ENCODE data around the gene B3GALT4. TPM values are rescaled to one million over a fixed set of nuclear protein-coding genes. Genes with fewer than 3 reads are reported as not detected.

B3GALT4 gene
- total RNA-seq, 1 donor from 2014 or later = 14.5 TPM

DNA sequence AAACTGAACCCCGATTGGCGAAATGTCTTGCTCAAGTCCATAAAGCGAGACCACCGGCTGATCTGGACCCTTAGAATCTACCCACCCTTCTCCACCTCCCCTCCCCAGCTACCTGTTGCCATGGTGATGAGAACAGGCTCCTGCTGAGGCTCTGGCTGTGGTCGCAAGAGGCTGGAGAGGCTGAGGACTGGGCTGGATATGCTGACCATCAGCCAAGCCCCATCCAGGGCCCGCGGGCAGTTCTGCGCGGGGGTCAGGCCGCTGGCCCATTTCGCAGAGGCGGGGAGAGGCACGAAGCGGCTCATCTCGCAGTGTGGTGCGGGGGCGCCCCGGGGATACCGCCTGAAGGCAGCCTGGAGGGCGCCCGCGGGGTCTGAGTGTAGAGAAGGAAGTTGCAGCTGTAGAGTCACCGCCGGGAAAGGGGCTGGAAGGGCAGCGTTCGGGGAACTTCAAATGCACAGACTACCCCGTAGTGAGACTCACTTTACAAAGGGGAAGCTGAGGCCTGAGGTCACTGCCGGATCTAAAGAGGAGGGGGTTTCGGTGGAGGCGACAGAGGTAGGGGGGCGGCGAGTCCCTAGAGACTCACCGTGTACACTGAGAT, 36.3 kb downstream of the B3GALT4 start:
- intact Hi-C loops (cut with micrococcal nuclease) = loop anchor here (5.0 to 10.0 kb wide), 4 partner anchors 111 to 458 kb away; partner anchors contain the start of genes HSD17B8, PSMB9, RXRB and SLC39A7

GRCh38 chr6:33313709-33314514, 37.0 kb downstream of the B3GALT4 start, which contains the start of gene TAPBP:
Gene TAPBP (minus strand): TSS chr6:33314078. CDS start chr6:33314041, 37 bp downstream.
- intact Hi-C loops (cut with micrococcal nuclease) = loop anchor here (1.0 to 10.0 kb wide), 6 partner anchors 9 to 459 kb away; partner anchors contain the start of genes HSD17B8, PSMB9, RXRB and SLC39A7

GRCh38 chr6:33314515-33314942, 37.6 kb downstream of the B3GALT4 start:
- intact Hi-C loops (cut with micrococcal nuclease) = loop anchor here (1.0 to 10.0 kb wide), 6 partner anchors 9 to 460 kb away; partner anchors contain the start of genes HSD17B8, PSMB9, RXRB and SLC39A7

DNA sequence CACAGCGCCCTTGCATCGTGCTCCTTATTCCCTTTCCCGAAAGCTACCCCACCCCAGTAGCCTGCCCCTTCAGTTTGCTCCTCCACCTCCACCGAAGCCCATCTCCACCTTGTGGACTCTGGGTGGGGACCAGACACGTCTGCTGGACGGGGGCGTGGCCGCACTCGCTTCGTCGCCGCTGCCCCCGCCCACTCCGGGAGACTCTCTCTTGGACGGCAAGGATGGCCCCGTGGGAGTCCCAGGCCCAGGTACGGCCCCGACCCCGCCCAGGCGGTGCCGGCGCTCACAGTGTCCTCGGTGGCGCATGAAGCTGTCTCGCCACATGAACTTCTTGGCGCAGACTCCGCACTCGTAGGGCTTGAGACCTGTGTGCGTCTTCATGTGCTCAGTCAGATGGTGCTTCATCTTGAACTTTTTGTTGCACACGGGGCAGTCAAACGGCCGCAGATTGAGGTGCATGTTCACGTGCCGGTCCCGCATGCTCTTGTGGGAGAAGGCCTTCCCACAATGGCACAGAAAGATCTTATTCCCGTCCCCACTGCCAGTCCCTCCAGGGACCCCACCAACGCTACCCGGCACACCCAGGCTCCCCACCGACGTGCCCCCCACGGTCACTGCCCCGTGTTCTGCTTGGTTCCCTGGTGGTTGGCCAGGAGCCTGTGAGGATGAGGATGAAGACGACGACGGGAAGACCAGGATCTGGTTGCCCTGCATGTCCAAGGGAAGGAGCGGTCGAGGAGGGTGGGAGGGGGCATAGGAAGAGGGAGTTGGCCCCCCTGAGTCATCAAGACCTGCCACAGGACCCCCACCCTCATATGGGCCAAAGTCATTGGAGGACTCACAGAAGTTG, 38.2 kb downstream of the B3GALT4 start:
- intact Hi-C loops (cut with micrococcal nuclease) = loop anchor here (1.0 to 10.0 kb wide), 6 partner anchors 8 to 460 kb away; partner anchors contain the start of genes HSD17B8, PSMB9, RXRB and SLC39A7

DNA sequence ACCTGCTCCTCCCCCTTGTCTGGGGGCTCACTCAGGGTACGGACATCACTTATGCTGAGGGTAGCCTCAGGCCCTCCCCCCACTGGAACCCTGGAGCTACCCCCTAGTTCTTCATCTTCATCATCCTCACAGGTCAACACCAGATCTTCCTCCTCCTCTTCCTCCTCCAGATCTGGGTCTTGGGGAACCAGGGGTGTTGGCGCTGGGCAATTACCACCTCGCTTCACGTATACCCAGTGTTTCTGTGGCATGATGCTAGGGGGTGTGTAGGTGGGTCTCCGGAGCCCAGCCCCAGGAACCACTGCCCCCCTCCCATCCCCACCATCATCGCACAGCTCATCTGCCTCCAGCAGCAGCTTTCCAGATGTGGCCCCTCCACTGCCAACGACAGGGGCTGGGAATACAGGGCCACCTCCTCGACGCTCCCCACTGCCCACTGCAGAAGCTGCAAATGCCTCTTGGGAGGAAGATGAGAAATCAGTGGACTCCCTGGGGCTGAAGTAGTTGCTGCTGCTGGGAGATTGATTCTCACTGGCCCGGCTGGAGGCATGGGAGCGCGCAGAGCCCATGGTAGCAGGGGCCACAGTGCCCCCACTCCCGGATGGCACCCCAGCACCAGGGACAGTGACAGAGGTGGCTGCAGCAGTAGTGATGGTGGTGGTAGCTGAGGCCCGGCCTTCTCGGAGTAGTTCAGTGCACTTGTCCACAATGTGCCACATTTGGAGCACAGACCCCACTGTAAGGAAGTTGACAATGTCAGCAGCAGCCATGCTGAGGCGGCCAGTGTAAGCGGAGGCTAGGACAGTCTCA, 39.1 kb downstream of the B3GALT4 start:
- intact Hi-C loops (cut with micrococcal nuclease) = loop anchor here (10.0 kb wide), 2 partner anchors 259 to 461 kb away; partner anchors contain the start of genes PSMB9 and TAP1

DNA sequence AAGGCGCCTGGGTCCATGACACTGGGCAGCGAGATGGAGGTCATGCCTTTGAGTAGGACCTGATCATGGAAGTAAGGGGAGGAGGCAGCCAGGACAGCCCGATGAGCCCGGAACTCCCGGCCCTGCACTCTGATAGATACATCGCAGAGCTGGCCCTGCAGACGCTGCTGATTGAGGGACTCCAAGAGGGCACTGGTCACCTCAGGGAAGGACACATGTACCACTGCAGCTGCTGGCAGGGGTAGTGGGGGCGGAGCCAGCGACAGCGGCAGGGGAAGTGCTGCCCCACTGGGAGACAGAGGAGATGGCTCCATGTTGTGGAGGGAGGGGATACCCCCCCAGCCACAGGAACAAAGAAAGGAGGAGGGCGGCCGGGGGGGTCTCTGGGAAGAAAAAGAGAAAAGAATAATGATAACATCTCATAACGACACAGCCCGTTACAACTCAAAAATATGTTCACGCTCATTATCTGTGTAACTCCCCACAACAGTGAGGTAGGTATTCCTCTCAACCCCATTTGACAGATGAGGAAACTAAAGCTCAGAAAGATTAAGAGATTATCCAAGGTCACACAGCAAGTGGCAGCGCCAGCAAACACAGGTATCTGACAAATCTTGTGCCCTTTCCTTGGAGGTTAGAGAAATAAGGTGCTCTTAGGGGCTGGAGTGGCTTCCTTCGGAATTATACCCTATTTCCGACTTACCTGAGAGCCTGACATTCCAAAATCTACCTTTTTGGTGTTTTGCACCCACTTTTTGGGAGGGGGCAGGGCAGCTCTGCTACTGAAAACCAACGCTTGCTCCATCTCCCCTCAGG, 39.9 kb downstream of the B3GALT4 start:
- intact Hi-C loops (cut with micrococcal nuclease) = loop anchor here (1.0 to 10.0 kb wide), 6 partner anchors 28 to 462 kb away; partner anchors contain the start of genes CUTA, KIFC1, PSMB9 and TAP1

- intact Hi-C loops (cut with micrococcal nuclease) = loop anchor here (1.0 to 10.0 kb wide), 6 partner anchors 28 to 463 kb away; partner anchors contain the start of genes CUTA, KIFC1, PSMB9 and TAP1
Measured at GRCh38 chr6:33317419-33317668, 40.4 kb downstream of the B3GALT4 start.

DNA sequence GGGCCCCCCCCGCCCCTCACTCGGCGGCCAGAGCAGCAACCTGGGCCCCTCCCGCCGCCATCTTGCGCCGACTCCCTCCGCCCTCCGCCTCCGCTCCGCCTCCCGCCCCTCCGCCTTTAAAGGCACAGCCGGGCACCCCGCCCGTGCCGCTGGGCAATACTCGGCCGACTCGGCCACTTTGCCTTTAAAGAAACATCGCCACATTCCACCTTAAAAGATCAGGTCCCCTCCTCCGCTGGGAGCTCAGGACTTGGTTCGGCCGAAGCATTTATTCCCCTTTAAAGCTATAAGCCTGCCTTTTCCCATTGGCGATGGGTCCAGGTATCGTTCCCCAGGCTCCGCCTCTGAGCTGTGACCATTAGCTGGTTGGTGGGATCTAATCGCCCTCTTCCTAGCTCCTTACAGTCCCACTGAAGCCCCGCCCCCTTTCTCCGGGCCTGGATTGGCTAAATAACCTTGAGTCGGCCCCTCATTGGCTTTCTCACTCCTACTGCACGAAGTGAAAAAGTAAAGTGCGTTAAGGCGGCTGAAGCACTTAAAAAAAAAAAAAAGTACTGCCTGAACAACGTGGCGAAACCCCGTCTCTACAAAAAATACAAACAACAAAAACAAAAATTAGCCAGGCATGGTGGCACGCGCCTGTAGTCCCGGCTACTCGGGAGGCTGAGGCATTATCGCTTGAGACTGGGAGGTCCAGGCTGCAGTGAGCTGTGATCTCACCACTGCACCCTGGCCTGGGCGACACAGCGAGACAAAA, 40.9 kb downstream of the B3GALT4 start, which contains the start of gene ZBTB22:
ZBTB22 (minus strand) TSS at position 76 of the 757 bp plus-strand sequence. CDS start 828 bp downstream, outside the sequence.
- intact Hi-C loops (cut with micrococcal nuclease) = loop anchor here (1.0 to 10.0 kb wide), 6 partner anchors 27 to 463 kb away; partner anchors contain the start of genes CUTA, KIFC1, PSMB9 and TAP1

- intact Hi-C loops (cut with micrococcal nuclease) = loop anchor here (10.0 kb wide), 2 partner anchors 256 to 464 kb away; partner anchors contain the start of genes PSMB9 and TAP1
Measured at GRCh38 chr6:33318426-33319073, 41.6 kb downstream of the B3GALT4 start.

- intact Hi-C loops (cut with micrococcal nuclease) = loop anchor here (10.0 kb wide), 2 partner anchors 255 to 465 kb away; partner anchors contain the start of genes PSMB9 and TAP1
Measured at GRCh38 chr6:33319939-33320314, 43.0 kb downstream of the B3GALT4 start.

DNA sequence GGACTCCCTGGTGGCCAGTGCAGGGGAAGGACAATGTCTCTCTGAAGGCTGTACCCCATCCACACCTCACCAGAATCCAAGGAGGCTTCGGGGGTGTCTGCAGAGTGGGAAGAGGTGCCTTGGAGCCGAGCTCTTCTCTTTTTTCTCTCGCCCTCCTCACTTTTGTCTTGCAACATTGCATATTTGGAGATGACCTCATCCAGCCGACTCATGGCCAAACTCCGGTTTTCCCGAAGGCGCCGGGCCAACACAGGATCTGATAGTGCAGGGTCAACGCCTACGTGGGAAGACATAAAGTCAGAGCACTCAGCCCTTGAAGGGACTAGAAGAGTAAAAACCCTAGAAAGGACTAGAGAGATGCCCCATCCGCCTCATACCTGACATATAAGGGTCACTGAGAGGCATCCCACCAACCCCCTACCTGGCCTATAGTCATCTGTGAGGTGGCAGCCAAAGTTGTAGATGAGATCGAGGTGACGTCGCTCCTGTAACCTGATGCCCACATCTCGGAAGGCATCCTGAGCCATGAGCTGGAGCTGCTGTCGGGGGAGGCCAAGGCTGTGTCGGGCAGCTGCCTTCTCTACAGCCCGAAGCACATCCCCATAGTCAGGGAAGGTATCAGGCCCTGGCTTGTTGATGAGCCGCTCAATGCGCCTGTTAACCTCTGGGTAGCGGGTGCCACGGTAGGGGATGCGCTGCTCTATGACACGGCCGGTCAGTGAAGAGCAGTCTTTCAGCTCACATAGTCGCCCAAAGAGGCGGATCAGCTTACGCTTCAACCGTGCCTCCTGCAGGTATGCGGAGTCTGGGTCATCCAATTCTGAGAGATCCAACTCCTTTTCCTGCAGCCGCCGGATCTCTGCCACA, 43.6 kb downstream of the B3GALT4 start:
- intact Hi-C loops (cut with micrococcal nuclease) = no loop called here

GRCh38 chr6:33321227-33321626, 44.3 kb downstream of the B3GALT4 start:
- intact Hi-C loops (cut with micrococcal nuclease) = no loop called here

DNA sequence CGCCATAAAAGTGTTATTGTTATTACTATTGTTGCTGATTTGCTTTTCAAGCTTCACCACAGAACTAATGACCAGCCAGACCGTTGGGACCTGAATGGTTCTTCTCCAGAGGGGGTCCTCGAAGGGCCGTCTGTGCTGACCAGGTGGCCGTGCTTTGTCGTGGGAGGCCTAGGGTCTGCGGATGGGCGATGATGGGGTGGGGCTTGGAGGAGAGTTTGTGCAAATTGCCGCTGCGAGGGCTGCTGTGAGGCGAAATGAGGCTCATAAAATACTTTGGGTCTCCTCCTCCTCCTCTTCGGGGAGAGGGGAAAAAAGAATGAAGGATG, 46.7 kb downstream of the B3GALT4 start:
- intact Hi-C loops (cut with micrococcal nuclease) = loop anchor here (1.0 kb wide), 5 partner anchors 9 to 87 kb away; partner anchors contain the start of genes KIFC1, TAPBP and VPS52

DNA sequence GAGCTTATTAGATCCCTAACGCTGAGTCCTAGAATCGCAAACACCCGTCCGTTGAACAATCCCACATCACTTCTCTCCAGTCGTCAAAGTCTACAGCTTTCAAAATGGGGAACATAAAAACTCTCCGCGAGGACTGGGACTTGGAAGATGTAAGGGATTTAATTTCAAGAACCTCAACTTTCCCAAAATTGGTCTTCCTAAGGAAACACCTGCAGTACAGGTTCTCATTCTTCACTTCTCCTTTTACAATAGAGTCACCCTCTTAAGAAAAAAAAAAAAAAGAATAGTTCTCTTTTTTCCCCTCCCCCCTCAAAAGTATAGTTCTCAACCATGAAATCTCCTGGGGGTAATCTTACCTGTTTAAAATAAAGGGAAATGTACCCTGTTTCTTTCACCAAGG, 47.2 kb downstream of the B3GALT4 start:
- intact Hi-C loops (cut with micrococcal nuclease) = no loop called here
